ENCODE data around the gene TP53.

TP53 gene

GRCh38 chr17:7686222-7687071 lies 843 bp downstream of the TP53 start (continued):
- TF ChIP-seq KLF10 (tag by site-specific recombination; IDR thresholded peaks at IDR 0.05) (0 out of 2 replicates have a peak, but pooled peaks have one; percentile 5), ZNF184 (tag by site-specific recombination; IDR thresholded peaks at IDR 0.05) (no peak), HOXA7 (CRISPR knock-in tag; IDR thresholded peaks at IDR 0.05; ENCODE audit: borderline replicate concordance) (no peak), ZNF776 (tag by site-specific recombination; IDR thresholded peaks at IDR 0.05; ENCODE audit: borderline replicate concordance) (no peak), ZNF600 (tag by site-specific recombination; IDR thresholded peaks at IDR 0.05) (peak; percentile 76), ZNF174 (tag by site-specific recombination; IDR thresholded peaks at IDR 0.05) (no peak), ZNF488 (tag by site-specific recombination; IDR thresholded peaks at IDR 0.05) (no peak), INSM2 (tag by site-specific recombination; IDR thresholded peaks at IDR 0.05) (no peak), ZNF48 (tag by site-specific recombination; IDR thresholded peaks at IDR 0.05) (no peak), OSR2 (tag by site-specific recombination; IDR thresholded peaks at IDR 0.05) (no peak), ZNF626 (tag by site-specific recombination; IDR thresholded peaks at IDR 0.05) (no peak), ZNF701 (tag by site-specific recombination; IDR thresholded peaks at IDR 0.05) (no peak), KLF1 (tag by site-specific recombination; IDR thresholded peaks at IDR 0.05) (no peak), ZNF610 (tag by site-specific recombination; IDR thresholded peaks at IDR 0.05; ENCODE audit: borderline replicate concordance) (no peak; the same call in 1 of the 2 replicates), ZNF112 (tag by site-specific recombination; IDR thresholded peaks at IDR 0.05) (no peak), TRIM28 (IDR thresholded peaks at IDR 0.05; ENCODE audit: borderline replicate concordance, low read length) (no peak), ZNF658 (tag by site-specific recombination; IDR thresholded peaks at IDR 0.05) (no peak), TCF7L2 (IDR thresholded peaks at IDR 0.05; ENCODE audit: borderline replicate concordance, low read depth, low read length) (peak; percentile 88), ZNF175 (tag by site-specific recombination; IDR thresholded peaks at IDR 0.05) (no peak), ZNF561 (tag by site-specific recombination; IDR thresholded peaks at IDR 0.05; ENCODE audit: borderline replicate concordance) (0 out of 2 replicates have a peak, but pooled peaks have one; percentile 3)

- Histone ChIP-seq H3K27ac (ENCODE audit: extremely low read depth, low read depth, low read length) (peak overlapping the region; percentile 96), H3K36me3 (ENCODE audit: control insufficient read depth in 2 of 2, insufficient read depth in 1 of 2, low read length in 2 of 2) (peaks cover 14 to 15% of the 10 kb centered on the region in 2 experiments; a peak in 2 of 3 replicates), H3K4me3 (ENCODE audit: low read depth, low read length) (peak overlapping the region; percentile 93), H3K4me1 (ENCODE audit: control insufficient read depth, insufficient read depth, low read length) (peaks cover 13% of the 10 kb centered on the region), H3K9me3 (ENCODE audit: control insufficient read depth, insufficient read depth, low read depth, low read length) (no peaks in the 10 kb centered on the region)
- ChIA-PET CTCF (interaction anchor here (0.7 to 9.3 kb wide), 14 partner anchors 8 to 747 kb away, joined by 3 to 207 read pairs (median 4); partner anchors contain the start of genes ATP1B2, FXR2 and SHBG), POLR2A (interaction anchor here (0.6 to 6.2 kb wide), 31 partner anchors 8 to 443 kb away, joined by 3 to 215 read pairs (median 16); partner anchors contain the start of genes ATP1B2, CD68, DNAH2 and EFNB3)
- TF ChIP-seq ZNF670 (tag by site-specific recombination; IDR thresholded peaks at IDR 0.05; ENCODE audit: low read depth) (no peak), MEIS1 (CRISPR knock-in tag; IDR thresholded peaks at IDR 0.05; ENCODE audit: borderline replicate concordance) (no peak), ZNF777 (tag by site-specific recombination; IDR thresholded peaks at IDR 0.05; ENCODE audit: borderline replicate concordance) (no peak), ZNF837 (tag by site-specific recombination; IDR thresholded peaks at IDR 0.05) (no peak), ZNF664 (tag by site-specific recombination; IDR thresholded peaks at IDR 0.05) (no peak), KLF7 (tag by site-specific recombination; IDR thresholded peaks at IDR 0.05; ENCODE audit: borderline replicate concordance) (no peak), SETDB1 (IDR thresholded peaks at IDR 0.05; ENCODE audit: insufficient read length, low read length) (no peak), AEBP2 (tag by site-specific recombination; IDR thresholded peaks at IDR 0.05; ENCODE audit: borderline replicate concordance) (no peak), ZNF184 (tag by site-specific recombination; IDR thresholded peaks at IDR 0.05) (no peak), ZNF561 (tag by site-specific recombination; IDR thresholded peaks at IDR 0.05; ENCODE audit: borderline replicate concordance) (peak; percentile 72), CTCF (tag by site-specific recombination; IDR thresholded peaks at IDR 0.05) (no peak; the same call in 1 of the 2 replicates), ZNF239 (tag by site-specific recombination; IDR thresholded peaks at IDR 0.05) (peak; percentile 59; the same call in 1 of the 2 replicates), ZBTB48 (tag by site-specific recombination; IDR thresholded peaks at IDR 0.05) (peak; percentile 46; the same call in 1 of the 2 replicates)
Measured at GRCh38 chr17:7685533-7686221, 1.6 kb downstream of the TP53 start.
